Epithelial cell of proximal tubule (primary cell): Measurements from ENCODE around the gene GJC1. TPM values are rescaled to one million over a fixed set of nuclear protein-coding genes. Genes with fewer than 3 reads are reported as not detected.

Source experiments
- DNase-seq: peaks from one replicate; pipeline ENCODE4 v3.0.0-alpha.2; 2011; ENCODE audit warnings: low read depth
- H3K4me3 ChIP-seq: 2 replicates; pipeline ENCODE4 v1.5.1; 2011; ENCODE audit warnings: low read depth, mild to moderate bottlenecking, low read length
- total RNA-seq: library from RNA; depleted of rRNA; stranded (reverse); fragments of >200 nt; gene quantifications from 2 replicates; pipeline ENCODE4 v1.2.3, GENCODE V29; 2015
- TF ChIP-seq, protein P1 (sequence below): conservative IDR thresholded peaks from 2 replicates; pipeline ENCODE4 v1.5.1; 2012; ENCODE audit warnings: low read depth, mild to moderate bottlenecking, low read length

GJC1 gene
- total RNA-seq, 1 donor from 2014 or later, result 42.4 TPM

DNA sequence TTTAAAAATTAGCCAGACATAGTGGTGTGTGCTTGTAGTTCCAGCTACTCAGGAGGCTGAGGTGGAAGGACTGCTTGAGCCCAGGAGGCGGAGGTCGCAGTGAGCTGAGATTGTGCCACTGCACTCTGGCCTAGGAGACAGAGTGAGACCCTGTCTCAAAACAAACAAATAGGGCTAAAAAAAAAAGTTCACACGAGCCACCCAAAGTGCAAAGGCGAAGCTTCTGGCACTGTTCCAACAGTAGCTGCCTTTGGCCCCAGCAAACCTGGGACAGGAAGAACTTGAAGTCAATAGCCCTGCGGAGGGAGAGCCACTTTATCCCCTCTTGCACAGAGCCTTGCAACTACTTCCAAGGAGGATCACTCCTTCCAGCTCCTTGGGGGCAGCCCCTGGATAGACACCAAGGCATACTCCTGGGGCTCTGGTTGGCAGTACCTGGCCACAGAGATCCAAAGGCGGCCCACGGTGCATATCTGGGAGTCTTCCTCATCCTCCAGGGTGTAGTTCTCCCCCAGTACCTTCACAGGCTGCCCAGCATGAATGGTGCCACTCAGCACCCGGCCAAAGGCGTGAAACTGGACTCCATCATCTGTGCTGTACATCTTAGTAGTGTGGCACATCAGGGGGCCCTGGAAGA, 32.3 kb upstream of the GJC1 start:
- DNase-seq, result no peak
- TF ChIP-seq, protein P1, sequence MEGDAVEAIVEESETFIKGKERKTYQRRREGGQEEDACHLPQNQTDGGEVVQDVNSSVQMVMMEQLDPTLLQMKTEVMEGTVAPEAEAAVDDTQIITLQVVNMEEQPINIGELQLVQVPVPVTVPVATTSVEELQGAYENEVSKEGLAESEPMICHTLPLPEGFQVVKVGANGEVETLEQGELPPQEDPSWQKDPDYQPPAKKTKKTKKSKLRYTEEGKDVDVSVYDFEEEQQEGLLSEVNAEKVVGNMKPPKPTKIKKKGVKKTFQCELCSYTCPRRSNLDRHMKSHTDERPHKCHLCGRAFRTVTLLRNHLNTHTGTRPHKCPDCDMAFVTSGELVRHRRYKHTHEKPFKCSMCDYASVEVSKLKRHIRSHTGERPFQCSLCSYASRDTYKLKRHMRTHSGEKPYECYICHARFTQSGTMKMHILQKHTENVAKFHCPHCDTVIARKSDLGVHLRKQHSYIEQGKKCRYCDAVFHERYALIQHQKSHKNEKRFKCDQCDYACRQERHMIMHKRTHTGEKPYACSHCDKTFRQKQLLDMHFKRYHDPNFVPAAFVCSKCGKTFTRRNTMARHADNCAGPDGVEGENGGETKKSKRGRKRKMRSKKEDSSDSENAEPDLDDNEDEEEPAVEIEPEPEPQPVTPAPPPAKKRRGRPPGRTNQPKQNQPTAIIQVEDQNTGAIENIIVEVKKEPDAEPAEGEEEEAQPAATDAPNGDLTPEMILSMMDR, result no peak
- no peak overlapping the region for H3K4me3 ChIP-seq

GRCh38 chr17:44859701-44860100, 29.6 kb upstream of the GJC1 start:
- DNase-seq, result no peak
- no peak overlapping the region for H3K4me3 ChIP-seq
- TF ChIP-seq, protein P1, result no peak

DNA sequence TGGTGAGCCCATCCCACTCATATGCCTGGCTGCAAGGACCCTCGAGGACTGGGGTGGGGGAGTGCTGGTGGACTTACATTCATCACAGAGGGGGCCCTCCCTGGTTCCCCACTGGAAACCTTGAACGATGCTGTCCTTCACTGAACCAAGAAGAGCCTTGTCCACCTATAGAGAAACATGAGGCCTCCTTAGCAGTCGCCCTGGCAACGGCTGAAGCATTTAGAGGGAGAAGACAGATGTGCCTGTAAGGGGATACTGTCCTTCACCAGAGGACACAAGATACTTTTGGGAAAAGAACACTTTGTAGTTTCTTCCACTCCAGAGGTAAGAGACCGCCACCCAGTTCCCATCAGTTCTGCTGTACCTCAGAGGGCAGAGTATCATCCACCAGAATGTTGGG, 24.1 kb upstream of the GJC1 start:
- TF ChIP-seq, protein P1, result no peak
- DNase-seq, result no peak

DNA sequence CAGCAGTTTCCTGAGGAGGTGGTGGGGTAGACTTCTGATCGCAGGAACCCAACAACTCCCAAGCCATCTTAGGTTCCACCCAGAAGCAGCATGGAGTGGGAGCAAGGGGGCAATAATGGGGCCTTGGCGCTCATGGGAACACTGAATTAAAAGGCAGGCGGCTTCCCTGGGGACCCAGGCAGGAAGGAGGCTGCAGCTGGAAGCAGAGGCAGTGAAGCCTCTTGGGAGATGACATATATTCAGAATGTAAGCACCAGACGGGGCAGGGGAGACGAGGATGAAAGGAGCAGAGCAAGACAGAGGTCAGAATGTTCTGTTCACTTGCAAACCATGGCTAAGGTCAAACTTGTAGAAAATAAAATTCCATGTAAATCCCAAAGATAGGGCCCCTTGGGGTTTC, 20.5 kb upstream of the GJC1 start:
- no peak overlapping the region for H3K4me3 ChIP-seq
- TF ChIP-seq, protein P1, result no peak
- no peak for DNase-seq

More for the DNA sequence above, 24.1 kb upstream of the GJC1 start:
- H3K4me3 ChIP-seq, result no peak overlapping the region

DNA sequence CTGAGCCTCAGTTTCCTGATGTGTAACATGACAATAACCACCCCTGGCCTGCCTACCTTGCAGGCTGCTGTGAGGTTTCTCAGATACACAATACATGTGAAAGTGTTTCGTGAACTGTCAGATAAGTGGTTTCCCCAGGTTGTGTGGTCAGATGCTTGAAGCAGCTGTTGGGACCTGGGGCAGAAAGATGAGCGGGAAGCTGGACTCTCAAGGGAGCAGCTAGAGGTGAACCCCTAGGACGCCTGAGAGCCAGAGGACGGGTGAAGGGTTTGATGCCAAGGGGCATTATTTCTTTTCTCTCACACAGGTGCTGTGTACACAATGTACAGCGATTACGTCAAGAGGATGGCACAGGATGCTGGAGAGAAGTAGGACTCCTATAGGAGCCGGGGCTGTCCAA, 19.9 kb upstream of the GJC1 start:
- TF ChIP-seq, protein P1, result no peak
- DNase-seq, result no peak

DNA sequence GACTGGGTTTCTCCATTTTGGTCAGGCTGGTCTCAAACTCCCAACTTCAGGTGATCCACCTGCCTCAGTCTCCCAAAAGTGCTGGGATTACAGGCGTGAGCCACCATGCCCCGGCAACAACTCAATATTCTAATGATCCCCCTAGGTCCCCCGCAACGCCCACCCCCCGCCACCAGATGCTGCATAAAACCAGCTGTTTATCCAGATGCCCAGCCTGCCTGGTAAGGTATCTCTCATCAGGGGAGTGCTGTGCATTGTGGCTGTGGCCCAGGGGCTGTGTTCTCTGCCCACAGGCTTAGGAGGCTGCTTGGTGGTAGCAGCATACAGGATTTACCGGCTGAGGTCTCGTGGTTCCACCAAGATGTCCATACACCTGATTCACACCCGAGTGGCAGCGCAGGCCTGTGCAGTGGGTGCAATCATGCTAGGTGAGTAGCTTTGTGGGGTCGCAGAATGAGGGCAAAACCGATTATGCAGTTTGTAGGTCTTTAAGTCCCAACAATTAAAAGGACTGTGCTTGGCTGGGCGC, 18.9 kb upstream of the GJC1 start:
- TF ChIP-seq, protein P1, result no peak
- no peak for DNase-seq
- no peak overlapping the region for H3K4me3 ChIP-seq

More for the DNA sequence above, 19.9 kb upstream of the GJC1 start:
- H3K4me3 ChIP-seq, result no peak overlapping the region

DNA sequence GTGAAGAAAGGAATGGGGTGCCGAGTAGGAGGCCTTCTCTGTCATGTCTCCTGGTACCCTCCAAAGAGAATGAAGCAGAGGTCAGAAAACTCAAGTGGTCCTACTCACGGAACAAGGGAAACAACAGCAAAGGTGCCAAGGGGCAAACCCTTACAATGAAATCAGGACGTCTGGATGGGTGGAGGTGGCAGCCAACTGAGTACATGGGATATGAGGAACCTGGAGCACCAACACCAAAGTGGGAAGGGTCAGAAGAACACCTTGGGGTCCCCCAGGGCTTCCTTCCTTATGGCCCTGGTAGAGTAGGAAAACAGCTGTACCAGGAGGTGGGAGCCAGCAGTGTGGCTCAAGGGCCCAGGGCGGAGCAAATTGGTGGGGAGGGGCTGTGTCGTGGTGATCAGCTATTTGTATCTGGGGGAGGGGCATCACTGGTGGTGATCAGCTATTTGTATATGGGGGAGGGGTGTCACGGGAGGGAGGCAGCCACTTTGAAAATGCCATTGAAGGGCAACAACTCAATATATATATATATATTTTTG, 18.2 kb upstream of the GJC1 start:
- TF ChIP-seq, protein P1, result no peak
- no peak for DNase-seq
- H3K4me3 ChIP-seq, result no peak overlapping the region
